GM19452 (cell line): Measurements from ENCODE around the gene REELD1.

Experiments
- ATAC-seq: cut with Tn5 transposase; IDR thresholded peaks from one replicate; pipeline ENCODE4 v1.9.1; 2021; ENCODE audit not compliant: unreplicated experiment

The REELD1 gene

GRCh38 chr4:146265950-146266490 is 51.7 kb downstream of the REELD1 start:
- no peak for ATAC-seq

GRCh38 chr4:146267826-146268225 is 53.5 kb downstream of the REELD1 start:
- ATAC-seq: no peak

GRCh38 chr4:146269228-146269653 is 54.9 kb downstream of the REELD1 start:
- ATAC-seq: peak; percentile 58

GRCh38 chr4:146271466-146271865 is 57.1 kb downstream of the REELD1 start:
- no peak for ATAC-seq

GRCh38 chr4:146273204-146273901 is 59.0 kb downstream of the REELD1 start:
- ATAC-seq: peak; percentile 65

- no peak for ATAC-seq
Measured at GRCh38 chr4:146274774-146275173, 60.4 kb downstream of the REELD1 start.

- no peak for ATAC-seq
Measured at GRCh38 chr4:146275370-146275769, 61.0 kb downstream of the REELD1 start.

- no peak for ATAC-seq
Measured at GRCh38 chr4:146278986-146279385, 64.6 kb downstream of the REELD1 start.
